Posterior cingulate gyrus (tissue), 11 donors: ENCODE data around the gene ARMC7.
"Not testable (repeated sequence)": the region's sequence is repeated elsewhere in the genome, so short reads cannot be mapped to it uniquely, and the experiment has no call there.

Experiments used
- DNase-seq, 10 donors: peaks; one replicate each; pipeline versions ENCODE4 v3.0.0 to v3.0.0-alpha.2; 2020 to 2021; ENCODE audit warnings: mixed read lengths in 3 of 10
- intact Hi-C: fragments of 100-400 bp; cut with DNase I; formaldehyde crosslinking; loops from one replicate; pipeline ENCODE4 v1.15.1; 2023

ARMC7 gene

DNA sequence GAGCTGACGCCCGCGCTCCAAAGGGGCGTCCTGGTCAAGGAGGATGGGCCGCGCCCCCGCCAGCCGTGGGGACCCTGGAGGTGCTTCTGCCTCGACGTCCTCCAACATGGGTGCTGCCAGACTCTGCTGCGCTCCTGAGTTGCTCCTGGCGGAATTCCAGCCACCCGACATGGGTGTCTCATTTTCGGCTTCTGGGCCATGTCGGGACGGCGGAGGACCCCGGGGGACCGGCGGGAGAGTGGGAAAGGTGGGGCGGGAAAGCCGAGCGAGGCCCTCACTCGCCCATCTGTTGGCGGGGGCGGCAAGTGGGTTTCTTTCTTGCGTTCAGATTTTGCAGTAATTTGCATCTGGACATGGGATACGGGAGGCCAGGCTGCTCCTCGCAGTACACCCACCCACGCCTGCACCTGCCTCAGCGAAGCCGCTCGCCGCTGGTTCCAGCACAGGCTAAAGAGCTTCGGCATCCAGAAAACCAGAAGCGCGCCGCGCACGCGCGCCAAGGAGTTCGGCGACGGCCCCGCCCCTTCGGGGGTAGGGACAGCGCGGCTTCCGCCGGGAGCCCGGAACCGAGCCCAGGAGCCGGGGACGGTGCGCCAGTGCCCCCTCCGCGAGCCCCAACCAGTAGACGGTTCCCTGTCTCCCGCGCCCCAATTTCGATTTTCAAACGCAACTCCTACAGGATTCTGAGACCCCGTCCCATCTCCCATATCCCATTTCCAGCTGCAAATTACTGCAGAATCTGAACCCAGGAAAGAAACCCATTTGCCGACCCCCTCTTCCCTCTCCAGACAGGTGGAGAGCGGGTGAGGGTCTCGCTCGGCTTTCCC, at the start of gene ARMC7:
Gene ARMC7 (plus strand): TSS at position 563 of the 827 bp plus-strand sequence. CDS start 320 bp downstream, outside the sequence.
- DNase-seq: peak; percentile 82 to 99 (median 88)
- intact Hi-C loops: loop anchor here (5.0 kb wide), 2 partner anchors 47 to 63 kb away; no protein-coding TSS in a partner anchor

DNA sequence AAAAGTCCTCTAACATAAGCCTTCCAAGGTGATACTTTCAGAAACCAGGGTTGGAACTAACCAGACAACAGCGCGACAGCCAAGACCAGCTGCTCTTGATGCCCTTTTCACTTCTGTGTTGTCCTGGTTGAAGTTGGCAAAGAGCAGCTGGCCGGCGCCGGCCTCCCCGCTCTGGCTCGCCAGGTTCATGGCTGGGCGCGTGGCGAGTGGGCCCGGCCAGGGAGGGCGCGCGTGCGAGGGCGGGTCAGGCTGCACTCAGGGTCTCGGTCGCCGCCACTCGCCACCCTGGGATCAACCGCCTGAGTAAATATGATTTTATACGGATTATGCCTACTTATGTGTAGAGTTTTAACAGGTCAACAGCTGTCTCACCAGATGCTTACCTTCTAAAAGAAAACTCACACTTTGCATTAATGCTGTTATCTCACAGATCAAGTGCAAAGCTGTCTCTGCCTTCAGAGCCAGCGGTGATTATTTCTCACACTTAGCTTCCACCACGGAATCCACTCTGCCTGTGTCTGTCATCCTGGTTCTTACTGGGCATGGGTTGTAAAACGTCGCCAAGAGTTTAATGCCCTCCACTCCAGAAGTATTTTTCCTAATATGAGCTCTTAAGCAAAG, 49.2 kb upstream of the ARMC7 start:
- intact Hi-C loops: loop anchor here (5.0 kb wide), 2 partner anchors 47 to 147 kb away; partner anchors contain the start of genes ARMC7 and NUP85
- peak in 2 of 10 donors; percentile 20 to 73 for DNase-seq

DNA sequence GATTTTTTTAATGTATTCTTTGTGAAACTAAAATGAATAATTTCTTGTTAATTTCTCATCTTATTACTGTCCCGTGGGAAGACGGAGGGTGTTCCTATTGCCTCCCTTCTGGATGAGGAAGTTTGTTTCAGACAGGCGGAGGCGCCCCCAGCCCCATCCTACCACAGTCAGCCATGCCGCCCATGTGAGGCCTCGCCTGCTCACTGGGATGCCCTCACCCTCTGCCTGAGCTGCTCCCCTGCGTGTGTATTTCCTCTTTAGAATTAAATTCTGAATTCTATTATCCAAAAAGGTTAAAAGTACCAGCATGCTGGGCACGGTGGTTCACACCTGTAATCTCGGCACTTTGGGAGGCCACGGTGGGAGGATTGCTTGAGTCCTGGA, 48.7 kb upstream of the ARMC7 start:
- intact Hi-C loops: loop anchor here (5.0 kb wide), 2 partner anchors 46 to 146 kb away; partner anchors contain the start of genes ARMC7 and NUP85
- peak in 1 of 10 donors; percentile 33 for DNase-seq

DNA sequence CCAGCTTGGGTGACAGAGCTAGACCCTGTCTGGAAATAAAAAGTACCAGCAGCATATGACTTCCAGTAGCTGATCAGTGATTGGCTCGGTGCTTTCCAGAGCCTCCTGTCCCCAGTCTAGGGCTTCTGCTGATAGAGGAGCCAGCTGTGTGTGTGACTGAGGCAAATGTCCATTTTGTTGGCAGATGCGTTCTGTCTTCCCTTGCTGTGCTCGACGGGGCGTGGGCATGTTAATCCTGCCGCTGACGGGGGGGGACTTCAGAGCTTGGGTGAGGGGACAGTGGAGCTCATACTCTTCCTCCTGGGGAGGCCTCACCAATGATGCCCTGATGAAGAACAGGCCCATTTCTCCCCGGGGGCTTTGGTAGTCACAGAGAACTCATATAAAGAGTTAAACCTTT, 48.2 kb upstream of the ARMC7 start:
- intact Hi-C loops: loop anchor here (5.0 kb wide), 2 partner anchors 46 to 146 kb away; partner anchors contain the start of genes ARMC7 and NUP85

DNA sequence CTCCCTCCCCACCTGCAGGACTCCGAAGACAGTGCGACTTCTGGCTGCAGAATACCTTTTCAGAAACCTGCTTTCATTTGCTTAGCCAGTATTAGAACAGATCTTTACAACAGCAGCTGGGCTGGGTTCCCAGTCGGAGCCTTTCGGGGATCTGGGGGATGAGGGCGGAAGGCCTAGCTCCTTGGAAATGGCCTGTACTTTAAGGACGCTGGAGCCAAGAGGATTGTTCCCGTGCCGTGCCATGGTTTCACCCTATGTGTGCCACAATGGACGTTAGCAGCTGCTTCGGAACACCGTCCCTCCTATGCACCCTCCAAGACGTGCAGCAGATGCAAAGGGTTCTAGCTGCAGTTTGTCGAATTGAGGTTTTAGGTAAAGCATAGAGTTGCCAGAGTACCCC, 46.6 kb upstream of the ARMC7 start:
- DNase-seq: peak in 1 of 10 donors; percentile 56
- intact Hi-C loops: loop anchor here (5.0 kb wide), 2 partner anchors 44 to 144 kb away; partner anchors contain the start of genes ARMC7 and NUP85

More for the DNA sequence above, 48.2 kb upstream of the ARMC7 start:
- peak in 1 of 10 donors; percentile 1 for DNase-seq

DNA sequence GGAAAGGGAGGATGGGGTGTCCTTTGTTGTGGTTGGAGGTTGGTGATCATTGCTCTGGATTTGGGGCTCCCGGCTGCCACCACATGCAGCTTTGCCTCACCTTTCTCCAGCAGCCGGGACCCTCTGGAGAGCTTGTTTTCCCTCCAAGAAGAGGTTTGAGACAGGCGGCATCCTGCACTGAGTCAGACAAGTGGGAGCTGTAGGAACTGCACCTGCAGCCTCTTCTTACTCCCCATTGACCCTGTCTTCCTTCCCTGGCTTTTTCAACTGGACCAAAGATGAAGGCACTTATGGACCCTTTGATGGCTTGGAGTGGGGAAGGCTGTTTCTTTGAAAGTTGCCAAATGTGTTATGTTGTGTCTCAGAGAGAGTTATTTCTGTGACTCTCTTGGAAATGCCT, 46.1 kb upstream of the ARMC7 start:
- peak in 1 of 10 donors; percentile 2 for DNase-seq
- intact Hi-C loops: loop anchor here (5.0 kb wide), 2 partner anchors 44 to 144 kb away; partner anchors contain the start of genes ARMC7 and NUP85

DNA sequence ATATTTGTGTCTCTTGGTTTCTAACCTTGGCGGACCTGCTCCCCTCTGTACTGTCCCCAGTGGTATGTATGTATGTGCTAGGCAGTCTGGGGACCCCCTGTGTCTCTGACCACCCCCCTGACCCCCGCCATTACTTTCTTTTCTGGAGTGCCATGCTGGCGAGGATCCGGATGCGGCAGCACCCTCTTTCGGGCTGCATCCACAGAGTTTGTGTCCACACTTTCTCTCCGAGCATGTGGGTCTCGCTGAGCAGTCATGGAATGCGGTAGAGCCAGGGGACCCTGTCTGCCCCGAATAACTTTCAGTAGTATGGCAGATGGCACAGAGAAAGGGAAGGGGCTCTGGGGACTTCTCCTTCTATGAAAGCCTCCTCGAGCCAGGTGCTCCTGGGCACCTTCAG, 45.7 kb upstream of the ARMC7 start:
- intact Hi-C loops: loop anchor here (5.0 kb wide), 2 partner anchors 43 to 143 kb away; partner anchors contain the start of genes ARMC7 and NUP85
- peak in 2 of 10 donors; percentile 17 to 79 for DNase-seq

DNA sequence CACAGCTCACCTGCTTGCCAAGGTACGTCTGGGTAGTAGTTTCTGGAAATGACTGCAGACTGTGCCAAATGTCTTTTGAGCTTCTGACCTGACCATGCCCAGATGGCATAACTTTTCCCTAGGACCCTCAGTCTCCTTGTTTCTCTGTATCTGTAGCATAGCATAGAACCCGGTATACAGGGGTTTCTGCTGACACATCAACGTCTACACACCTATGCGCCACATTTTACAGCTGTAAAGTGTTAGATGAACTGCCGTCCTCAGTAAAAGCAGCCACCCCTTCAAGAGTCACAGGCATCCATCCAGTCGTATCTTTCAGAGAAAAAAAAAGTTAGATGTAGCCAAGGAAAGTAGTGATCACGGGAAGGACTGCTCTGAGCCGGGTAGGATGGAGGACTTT, 45.3 kb upstream of the ARMC7 start:
- intact Hi-C loops: loop anchor here (5.0 kb wide), 2 partner anchors 43 to 143 kb away; partner anchors contain the start of genes ARMC7 and NUP85
- DNase-seq: no peak

DNA sequence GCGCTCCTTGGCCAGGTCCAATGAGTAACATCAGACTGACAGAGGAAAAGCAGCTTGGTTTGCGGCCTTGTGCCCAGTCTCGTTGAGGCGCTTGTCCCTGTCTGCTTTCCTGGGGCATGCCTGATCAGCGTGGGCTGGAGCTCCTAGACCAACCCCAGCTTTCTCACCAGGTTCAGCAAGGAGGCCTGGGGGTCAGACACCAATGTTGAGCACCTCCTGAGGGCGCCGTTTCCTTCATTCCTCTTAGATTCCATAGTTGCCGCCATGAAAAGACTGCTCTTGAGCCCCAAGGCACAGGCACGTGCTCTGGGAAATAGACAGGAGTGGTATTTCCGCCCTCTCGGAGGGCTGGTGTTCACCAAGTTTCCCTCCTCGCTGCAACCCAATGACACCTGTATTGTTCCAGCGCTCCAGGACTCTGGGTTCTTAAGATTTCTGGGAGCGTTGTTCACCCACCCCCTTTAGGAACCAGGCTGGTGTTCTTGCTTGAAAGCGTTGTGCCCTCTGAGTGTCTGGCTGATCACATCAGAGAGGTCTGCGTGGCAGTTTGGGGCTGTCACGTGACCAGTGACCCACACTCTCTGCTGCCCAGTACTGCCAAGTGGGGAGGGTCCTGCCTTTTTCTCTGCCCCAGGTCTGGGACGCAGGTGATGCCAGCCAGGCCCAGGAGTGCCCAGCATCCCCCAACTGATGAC, 44.8 kb upstream of the ARMC7 start:
- DNase-seq: peak in 2 of 10 donors; percentile 30 to 44

DNA sequence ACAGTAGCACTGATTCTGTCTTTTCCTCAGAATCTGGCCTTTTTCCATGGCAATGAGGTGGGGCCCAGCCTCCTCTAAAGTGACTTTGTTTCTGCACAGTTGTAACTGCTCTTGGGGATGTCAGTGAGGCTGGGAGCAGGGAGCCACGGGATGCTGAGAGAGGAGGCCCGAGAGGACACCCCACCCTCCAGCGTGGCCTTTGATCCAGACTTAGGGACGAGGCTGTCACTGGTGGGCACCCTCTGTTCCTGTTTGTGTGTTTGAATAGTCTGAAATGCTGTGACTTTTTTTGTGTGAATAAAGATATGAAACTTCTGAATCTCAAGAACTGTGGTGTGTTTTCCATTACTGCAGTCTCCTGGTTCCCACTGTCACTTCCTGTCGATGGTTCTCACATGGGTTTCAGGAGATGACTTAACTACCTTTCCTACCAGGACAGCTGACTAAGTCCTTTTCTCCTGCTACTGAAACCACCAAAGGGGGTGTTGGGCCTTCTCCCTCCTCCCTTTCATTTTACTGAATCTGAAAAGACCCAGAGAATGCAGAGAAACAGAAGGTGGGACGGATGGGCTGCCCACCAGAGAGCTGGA, 44.1 kb upstream of the ARMC7 start:
- intact Hi-C loops: no loop called here

More for the DNA sequence above, 44.8 kb upstream of the ARMC7 start:
- intact Hi-C loops: loop anchor here (5.0 kb wide), 2 partner anchors 42 to 142 kb away; partner anchors contain the start of genes ARMC7 and NUP85

DNA sequence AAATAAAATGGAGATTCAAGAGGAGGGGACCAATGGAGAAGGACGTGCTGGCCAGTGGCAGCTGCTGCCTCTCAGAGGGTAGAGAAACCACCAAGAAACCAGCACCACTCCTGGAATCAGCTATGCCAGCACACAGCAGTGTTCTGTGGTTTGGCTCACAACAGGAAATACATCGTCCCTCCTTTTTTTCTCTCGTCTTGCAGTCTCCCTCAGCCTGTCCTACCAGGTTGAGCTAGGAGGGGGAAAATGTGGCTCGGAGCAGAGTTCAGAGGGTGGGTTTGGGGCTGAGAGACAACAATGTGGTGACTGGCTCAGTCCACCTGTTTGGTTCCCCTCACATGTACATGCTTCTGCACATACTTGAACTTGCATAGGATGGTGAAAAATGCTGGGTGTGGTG, 41.9 kb upstream of the ARMC7 start:
- DNase-seq: peak in 3 of 10 donors; percentile 4 to 25 (median 8)
- intact Hi-C loops: no loop called here

More for the DNA sequence above, 44.1 kb upstream of the ARMC7 start:
- DNase-seq: peak in 2 of 10 donors; percentile 8 to 63

DNA sequence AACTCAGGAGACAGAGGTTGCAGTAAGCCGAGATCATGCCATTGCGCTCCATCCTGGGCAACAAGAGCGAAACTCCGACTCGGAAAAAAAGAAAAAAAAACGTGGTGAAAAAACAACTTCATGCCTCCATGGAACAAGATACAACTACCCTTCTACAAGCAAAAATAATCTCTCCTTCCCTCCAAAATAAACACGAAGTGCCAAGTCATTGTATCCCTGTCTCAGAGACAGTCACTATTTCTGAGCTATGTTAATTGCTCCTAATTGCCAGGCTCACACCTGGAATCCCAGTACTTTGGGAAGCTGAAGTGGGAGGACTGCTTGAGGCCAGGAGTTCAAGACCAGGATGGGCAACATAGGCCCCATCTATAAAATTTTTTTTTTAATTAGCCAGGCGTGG, 41.0 kb upstream of the ARMC7 start:
- DNase-seq: peak in 1 of 10 donors; percentile 8
- intact Hi-C loops: no loop called here

DNA sequence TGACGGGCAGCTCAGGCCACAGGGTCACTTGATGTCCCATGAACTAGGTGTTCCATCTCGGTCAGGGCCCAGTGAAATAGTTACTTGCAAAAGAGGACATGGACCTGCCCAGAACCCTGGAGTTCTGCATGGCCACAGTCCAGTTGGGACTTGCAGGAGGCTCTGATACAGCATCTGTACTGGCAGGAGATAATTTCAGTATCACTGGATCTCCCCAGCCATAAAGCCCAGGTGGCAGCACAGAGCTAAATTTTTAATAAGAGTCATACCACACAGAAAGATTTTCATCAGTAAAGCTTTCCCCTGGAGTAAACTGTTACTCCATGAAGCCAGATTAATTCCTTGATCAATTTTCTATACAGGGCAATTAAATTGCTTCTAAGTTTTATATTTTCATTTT, 40.0 kb upstream of the ARMC7 start:
- peak in 3 of 10 donors; percentile 36 to 50 (median 49) for DNase-seq
- intact Hi-C loops: no loop called here

DNA sequence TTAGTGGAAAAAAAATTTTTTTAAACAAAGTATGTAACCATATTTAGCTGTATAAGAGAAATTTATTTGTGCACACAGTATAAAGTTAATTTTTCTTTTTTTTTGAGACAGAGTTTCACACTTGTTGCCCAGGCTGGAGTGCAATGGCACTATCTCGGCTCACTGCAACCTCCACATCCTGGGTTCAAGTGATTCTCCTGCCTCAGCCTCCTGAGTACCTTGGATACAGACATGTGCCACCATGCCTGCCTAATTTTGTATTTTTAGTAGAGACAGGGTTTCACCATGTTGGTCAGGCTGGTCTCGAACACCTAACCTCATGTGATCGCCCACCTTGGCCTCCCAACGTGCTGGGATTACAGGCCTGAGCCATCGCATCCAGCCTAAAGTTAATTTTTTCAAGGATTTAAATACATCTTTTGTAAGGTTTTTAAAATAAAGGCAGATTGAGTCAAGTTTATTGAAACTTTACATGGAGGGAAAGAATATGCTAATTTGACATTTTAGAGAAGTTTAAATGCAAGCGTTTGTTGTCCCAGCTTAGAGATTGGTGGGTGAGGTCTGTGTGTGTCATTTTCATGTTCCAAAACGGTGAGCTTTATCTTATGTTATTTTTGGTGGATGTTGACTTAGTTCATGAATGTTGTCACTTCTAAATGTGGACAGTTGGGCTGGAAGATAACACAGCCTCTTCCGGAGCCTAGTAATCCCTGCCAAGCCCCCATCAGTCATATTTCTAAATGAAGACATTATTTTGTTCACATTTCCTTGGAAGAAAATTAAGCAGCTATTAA, 38.1 kb upstream of the ARMC7 start:
- intact Hi-C loops: not testable (repeated sequence)
- DNase-seq: peak in 2 of 10 donors; percentile 7 to 14

DNA sequence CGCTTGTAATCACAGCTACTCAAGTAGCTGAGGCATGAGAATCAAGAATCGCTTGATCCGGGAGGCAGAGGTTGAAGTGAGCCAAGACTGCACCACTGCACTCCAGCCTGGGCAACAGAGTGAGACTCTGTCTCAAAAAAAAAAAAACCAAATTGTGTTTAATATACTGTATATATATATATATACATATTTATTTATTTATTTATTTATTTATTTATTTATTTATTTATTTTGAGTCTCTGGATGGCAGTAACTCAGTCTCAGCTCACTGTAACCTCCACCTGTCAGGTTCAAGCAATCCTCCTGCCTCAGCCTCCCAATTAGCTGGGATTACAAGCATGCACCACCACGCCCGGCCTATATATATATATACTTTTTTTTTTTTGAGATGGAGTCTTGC, 36.9 kb upstream of the ARMC7 start:
- intact Hi-C loops, DNase-seq: not testable (repeated sequence)

DNA sequence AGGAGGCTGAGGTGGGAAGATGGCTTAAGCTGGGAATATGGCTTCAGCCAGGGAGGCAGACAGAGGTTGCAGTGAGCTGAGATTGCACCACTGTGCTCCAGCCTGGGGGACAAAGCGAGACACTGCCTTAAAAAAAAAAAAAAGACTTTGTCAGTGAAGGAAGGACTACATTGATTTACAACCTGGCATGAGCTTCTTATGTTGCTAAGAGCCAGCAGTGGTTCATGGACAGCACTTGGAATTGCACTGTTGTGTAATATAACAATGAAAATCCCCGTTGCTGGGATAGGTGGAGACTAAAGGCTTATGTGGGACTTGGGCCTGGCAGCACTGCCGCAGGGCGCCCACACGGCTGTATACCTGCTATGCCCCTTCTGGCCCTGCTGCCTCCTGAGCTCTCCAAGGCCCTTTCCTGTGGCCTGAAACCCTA, 36.1 kb upstream of the ARMC7 start:
- intact Hi-C loops: no loop called here
- peak in 1 of 10 donors; percentile 10 for DNase-seq

DNA sequence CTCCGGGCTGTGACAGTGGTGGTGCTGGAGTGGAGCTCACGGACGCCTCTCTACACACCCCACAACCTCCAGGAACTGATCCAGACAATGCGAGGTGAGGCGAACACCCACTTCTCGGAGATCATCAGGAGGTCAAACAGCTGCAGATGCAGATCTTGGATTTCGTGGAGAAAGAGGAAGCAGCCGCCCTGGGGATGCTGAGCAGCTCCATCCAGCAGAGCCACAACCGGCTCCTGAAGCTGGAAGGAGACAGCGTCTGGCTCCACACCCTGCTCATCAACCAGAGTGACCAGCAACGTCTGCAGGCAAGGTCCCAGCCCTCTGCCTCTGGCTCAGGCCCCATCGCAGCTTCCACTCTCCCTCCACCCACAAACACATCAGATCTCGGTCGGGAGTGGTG, 35.2 kb upstream of the ARMC7 start:
- intact Hi-C loops: no loop called here
- peak in 1 of 10 donors; percentile 68 for DNase-seq

DNA sequence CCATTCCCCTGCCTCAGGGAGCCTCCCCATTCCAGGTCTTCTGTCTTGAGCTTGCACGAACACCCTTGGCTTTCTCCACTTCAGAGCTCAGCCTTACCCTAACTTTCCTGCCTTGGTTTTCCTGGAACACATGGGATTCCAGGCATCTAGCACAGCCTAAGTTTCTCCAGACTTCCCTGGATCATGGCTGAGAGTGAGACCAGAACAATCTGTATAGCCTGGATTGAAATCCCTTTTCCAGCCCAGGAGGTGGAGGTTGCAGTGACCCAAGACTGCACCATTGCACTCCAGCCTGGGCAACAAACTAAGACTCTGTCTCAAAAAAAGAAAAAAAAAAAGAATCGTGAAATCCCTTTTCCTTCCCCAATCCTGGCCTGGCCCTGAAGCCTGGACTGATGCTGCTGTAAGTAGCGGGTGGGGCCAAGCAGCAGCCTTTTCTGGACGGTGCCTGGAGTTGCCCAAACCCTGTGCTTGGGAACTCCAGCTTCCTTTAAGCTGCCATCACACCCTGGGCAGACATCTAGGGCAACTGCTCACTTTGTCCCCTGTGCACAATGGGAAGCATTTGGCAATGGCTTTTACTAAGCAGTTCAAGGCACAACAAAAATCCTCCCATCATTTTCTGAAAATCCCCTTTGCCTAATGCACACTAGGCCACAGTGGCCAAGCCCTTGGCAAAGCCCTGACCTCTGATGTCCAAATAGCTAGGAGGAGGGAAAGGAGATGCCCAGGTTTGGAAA, 34.0 kb upstream of the ARMC7 start:
- no peak for DNase-seq
- intact Hi-C loops: no loop called here
